PFSK-1 (cell line): ENCODE measurements around the gene SYP.

Experiments used
- FOXP2 ChIP-seq: optimal IDR thresholded peaks from 2 replicates; pipeline ENCODE3; 2011; ENCODE audit warnings: borderline replicate concordance, control low read depth, inconsistent platforms; ENCODE audit not compliant: insufficient read depth; ENCODE audit errors: extremely low read length, extremely low read depth
- POLR2AphosphoS5 ChIP-seq: IDR thresholded peaks from 2 replicates; pipeline ENCODE4 v1.6.1; 2012; ENCODE audit warnings: low read depth, mild to moderate bottlenecking, control low read depth, low read length, moderate library complexity
- SIN3A ChIP-seq: IDR thresholded peaks from 2 replicates; pipeline ENCODE4 v1.6.1; 2012; ENCODE audit warnings: mild to moderate bottlenecking, low read length, moderate library complexity, borderline replicate concordance; ENCODE audit not compliant: insufficient read depth
- TAF1 ChIP-seq: IDR thresholded peaks from 2 replicates; pipeline ENCODE4 v1.6.1; 2012; ENCODE audit warnings: low read length, control low read depth, borderline replicate concordance; ENCODE audit not compliant: insufficient read depth
- TF ChIP-seq, protein P1 (sequence below), 2 experiments: IDR thresholded peaks; 2 replicates each; pipeline versions ENCODE4 v1.6.1 to v1.8.0; 2011 to 2012; ENCODE audit warnings: low read depth in 2 of 2, low read length in 2 of 2, control low read depth in 1 of 2, inconsistent platforms in 1 of 2, mild to moderate bottlenecking in 1 of 2, moderate library complexity in 1 of 2; ENCODE audit not compliant: insufficient read depth in 1 of 2

SYP gene

GRCh38 chrX:49246541-49246940 is 46.5 kb upstream of the SYP start:
- no peak for TF ChIP-seq FOXP2
- TF ChIP-seq, protein P1, sequence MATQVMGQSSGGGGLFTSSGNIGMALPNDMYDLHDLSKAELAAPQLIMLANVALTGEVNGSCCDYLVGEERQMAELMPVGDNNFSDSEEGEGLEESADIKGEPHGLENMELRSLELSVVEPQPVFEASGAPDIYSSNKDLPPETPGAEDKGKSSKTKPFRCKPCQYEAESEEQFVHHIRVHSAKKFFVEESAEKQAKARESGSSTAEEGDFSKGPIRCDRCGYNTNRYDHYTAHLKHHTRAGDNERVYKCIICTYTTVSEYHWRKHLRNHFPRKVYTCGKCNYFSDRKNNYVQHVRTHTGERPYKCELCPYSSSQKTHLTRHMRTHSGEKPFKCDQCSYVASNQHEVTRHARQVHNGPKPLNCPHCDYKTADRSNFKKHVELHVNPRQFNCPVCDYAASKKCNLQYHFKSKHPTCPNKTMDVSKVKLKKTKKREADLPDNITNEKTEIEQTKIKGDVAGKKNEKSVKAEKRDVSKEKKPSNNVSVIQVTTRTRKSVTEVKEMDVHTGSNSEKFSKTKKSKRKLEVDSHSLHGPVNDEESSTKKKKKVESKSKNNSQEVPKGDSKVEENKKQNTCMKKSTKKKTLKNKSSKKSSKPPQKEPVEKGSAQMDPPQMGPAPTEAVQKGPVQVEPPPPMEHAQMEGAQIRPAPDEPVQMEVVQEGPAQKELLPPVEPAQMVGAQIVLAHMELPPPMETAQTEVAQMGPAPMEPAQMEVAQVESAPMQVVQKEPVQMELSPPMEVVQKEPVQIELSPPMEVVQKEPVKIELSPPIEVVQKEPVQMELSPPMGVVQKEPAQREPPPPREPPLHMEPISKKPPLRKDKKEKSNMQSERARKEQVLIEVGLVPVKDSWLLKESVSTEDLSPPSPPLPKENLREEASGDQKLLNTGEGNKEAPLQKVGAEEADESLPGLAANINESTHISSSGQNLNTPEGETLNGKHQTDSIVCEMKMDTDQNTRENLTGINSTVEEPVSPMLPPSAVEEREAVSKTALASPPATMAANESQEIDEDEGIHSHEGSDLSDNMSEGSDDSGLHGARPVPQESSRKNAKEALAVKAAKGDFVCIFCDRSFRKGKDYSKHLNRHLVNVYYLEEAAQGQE (IDR thresholded peaks at IDR 0.05; ENCODE audit: insufficient read depth in 1 of 2, low read depth in 2 of 2, low read length in 2 of 2): no peak
- no peak for TF ChIP-seq SIN3A
- no peak for TF ChIP-seq TAF1
- TF ChIP-seq POLR2AphosphoS5: no peak

DNA sequence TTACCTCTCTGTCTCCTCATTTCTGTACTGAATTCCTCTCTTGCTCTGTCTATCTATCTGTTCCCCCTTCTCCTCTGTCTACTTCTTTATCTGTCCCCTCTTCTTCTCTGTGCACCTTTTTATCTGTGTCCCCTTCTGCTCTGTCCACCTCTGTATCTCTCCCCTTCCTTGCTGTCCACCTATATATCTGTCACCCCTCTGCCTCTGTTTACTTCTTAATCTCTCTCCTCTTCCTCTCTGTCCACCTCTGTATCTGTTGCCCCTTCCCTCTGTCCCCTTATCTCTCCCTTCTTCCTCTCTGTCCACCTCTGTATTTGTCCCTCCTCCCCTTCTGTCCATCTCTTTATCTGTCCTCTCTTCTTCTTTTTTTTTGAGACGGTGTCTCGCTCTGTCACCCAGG is 44.2 kb upstream of the SYP start:
- TF ChIP-seq, protein P1 (IDR thresholded peaks at IDR 0.05; ENCODE audit: insufficient read depth in 1 of 2, low read depth in 2 of 2, low read length in 2 of 2): no peak
- TF ChIP-seq POLR2AphosphoS5: no peak
- TF ChIP-seq TAF1: no peak
- TF ChIP-seq FOXP2: no peak
- no peak for TF ChIP-seq SIN3A

DNA sequence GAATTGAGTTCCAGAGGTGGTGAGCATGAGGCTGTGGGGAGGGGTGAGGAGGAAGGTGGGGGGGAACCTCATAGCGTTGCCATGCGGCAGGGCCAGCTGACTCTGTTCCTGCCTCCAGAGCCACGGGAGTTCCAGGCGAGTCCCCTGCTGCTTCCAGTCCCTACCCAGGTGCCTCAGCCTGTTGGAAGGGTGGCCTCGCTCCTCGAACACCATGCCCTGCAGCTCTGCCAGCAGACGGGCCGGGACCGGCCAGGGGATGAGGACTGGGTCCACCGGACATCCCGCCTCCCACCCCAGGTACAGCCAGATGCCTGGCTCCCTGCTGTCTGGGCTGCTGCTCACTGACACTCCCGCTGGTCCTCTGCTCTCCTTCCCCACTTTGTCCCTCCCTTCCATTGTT is 43.2 kb upstream of the SYP start:
- TF ChIP-seq, protein P1 (IDR thresholded peaks at IDR 0.05; ENCODE audit: insufficient read depth in 1 of 2, low read depth in 2 of 2, low read length in 2 of 2): no peak
- TF ChIP-seq SIN3A (no peak), TAF1 (no peak), FOXP2 (no peak), POLR2AphosphoS5 (no peak)

- TF ChIP-seq FOXP2 (no peak), POLR2AphosphoS5 (no peak), SIN3A (no peak), TAF1 (no peak)
- TF ChIP-seq, protein P1 (IDR thresholded peaks at IDR 0.05; ENCODE audit: insufficient read depth in 1 of 2, low read depth in 2 of 2, low read length in 2 of 2): no peak
Observed at GRCh38 chrX:49242545-49243066, 42.6 kb upstream of the SYP start.

GRCh38 chrX:49238735-49239134 is 38.7 kb upstream of the SYP start:
- TF ChIP-seq POLR2AphosphoS5 (no peak), FOXP2 (no peak), SIN3A (no peak), TAF1 (no peak)
- TF ChIP-seq, protein P1 (IDR thresholded peaks at IDR 0.05; ENCODE audit: insufficient read depth in 1 of 2, low read depth in 2 of 2, low read length in 2 of 2): no peak
